ENCODE measurements around the gene ENOX2.

The ENOX2 gene

GRCh38 chrX:130885996-130886395 lies 17.0 kb downstream of the ENOX2 start:
- DNase-seq = no peak

DNA sequence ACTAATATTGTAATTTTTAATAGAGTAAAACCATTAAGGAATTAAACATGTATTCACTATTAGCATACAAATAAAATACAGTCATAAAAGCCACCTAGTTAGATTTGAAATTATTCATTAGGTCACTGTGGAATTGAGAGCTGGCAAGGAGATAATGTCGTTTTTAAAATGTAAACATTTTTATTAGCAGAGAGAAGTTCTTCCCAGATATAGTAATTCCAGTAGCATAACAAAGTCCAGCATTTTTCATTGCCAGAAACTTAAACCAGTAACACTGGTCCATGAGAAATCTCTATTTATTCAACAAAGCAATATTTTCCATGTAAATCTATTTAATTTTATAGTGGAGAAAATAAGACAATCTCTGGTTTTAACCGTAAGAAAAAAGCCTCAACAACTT lies 17.5 kb downstream of the ENOX2 start:
- DNase-seq = no peak

- DNase-seq = no peak
Measured at GRCh38 chrX:130884627-130885026, 18.4 kb downstream of the ENOX2 start.

DNA sequence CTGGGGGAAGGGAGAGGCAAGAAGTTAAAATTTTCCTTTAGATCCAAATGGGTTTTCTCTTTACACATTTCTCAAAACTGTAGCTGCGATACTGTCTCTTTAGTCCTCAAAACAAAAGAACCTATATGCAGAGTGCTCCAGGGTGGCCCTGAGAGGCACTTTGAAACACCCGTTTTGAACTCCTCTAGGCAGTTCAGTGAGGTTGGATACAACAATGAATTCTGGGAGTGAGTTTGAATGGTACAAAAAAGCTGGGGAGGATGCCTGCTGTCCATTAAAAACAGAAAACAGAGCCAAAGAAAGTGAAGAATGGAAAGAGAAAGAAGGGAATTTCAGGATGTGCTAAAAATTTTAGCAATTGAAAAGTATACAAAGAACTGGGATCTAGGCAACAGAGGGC lies 23.1 kb downstream of the ENOX2 start:
- no peak for DNase-seq

DNA sequence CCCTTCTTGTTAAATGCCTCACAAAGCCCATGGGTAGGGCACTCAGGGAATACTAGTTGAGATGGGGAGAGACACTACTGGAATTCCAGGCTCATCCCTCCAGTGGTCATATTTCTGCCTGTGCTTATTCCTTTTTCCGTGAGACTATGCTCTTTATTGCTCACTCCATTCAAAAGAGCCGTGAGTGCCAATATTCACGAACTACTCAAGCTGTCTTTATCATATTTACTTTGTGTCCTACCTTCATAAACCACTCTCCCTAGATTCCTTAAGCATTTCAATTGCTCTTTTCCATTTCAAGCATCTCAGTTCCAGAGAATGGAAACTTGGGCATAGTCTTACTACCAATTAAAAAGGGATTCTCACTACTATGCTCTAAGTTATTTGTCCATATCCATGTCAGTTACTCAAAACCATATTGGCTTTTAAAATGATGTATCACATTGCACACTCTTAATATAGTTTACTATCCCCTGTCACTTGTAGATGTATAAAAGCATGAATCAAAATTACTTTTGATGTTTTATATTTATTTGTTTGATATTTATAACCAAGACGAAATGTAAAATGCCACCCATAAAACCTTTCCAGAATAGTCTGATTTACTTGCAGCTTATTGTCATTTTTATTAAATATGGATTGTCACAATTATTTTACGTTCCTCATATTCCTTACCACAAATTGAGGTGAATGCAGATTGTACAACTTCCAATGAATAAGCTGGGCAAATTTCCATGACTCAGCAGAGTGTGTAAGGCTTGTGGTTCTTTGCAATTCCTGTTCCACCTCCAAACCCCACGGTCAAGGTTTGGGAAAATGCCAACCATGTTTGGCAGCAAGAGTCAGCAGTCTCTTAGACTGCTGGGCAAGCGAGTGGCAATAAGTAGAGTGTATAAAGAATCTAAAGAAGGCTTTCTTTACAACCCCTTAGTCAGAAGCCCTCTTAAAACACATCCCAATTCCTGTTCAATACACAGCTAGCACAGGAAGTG lies 24.4 kb downstream of the ENOX2 start:
- DNase-seq = no peak

- no peak for DNase-seq
Measured at GRCh38 chrX:130877892-130878341, 25.1 kb downstream of the ENOX2 start.

GRCh38 chrX:130876226-130876625 lies 26.8 kb downstream of the ENOX2 start:
- DNase-seq = no peak

DNA sequence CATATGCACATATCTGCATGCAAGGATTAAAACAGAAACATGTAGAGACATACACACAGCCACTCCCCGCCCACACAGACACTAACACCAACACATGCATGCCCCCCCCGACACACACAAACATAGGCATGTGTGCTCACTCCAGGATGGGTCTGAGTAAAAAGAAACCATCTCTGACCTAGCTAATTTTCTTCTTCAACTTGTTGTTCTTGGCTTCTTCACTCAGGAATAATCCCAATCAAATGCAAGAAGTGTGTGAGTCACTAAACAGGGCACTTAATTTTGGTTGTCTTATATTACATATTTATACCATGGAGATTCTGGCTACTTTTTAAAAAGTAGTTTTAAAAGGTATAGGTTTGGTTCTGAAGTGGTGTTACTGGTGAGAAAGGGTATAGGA lies 28.3 kb downstream of the ENOX2 start:
- DNase-seq = no peak

GRCh38 chrX:130869239-130869638 lies 33.8 kb downstream of the ENOX2 start:
- no peak for DNase-seq

DNA sequence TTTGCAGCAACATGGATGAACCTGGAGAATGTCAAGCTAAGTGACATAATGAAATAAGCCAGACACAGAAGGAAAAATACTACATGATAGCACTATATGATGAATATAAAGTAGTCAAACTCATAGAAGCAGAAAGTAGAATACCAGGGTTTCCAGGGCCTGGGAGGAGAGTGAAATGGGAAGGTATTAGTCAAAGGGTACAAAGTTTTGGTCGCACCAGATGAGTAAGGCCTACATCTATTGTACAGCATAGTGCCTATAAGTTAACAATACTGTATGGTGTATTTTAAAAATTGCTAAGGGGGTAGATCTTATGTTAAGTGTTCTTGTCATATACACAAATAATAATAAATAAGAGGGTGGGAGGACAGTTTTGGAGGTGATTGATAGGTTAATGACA lies 41.5 kb downstream of the ENOX2 start:
- no peak for DNase-seq

DNA sequence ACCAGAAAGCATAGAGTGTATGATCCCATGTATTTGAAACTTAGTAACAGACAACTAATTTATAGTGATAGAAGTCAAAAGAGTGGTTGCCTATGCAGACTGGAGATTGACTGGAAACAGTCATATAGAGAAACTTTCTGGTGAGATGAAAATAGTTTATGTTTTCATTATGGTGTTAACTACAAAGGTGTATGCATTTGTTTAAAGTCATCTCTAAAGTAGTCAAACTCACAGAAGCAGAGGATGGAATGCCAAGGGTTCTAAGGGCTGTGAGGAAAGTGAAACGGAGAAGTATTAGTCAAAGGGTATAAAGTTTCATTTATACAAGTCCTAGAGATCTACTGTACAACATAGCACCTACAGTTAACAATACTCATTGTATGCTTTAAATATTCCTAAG lies 45.8 kb downstream of the ENOX2 start:
- no peak for DNase-seq

GRCh38 chrX:130851569-130851968 lies 51.4 kb downstream of the ENOX2 start:
- DNase-seq = no peak

GRCh38 chrX:130848763-130849162 lies 54.2 kb downstream of the ENOX2 start:
- DNase-seq = no peak

GRCh38 chrX:130846746-130847145 lies 56.3 kb downstream of the ENOX2 start:
- DNase-seq = no peak

GRCh38 chrX:130841776-130842175 lies 61.2 kb downstream of the ENOX2 start:
- DNase-seq = no peak

DNA sequence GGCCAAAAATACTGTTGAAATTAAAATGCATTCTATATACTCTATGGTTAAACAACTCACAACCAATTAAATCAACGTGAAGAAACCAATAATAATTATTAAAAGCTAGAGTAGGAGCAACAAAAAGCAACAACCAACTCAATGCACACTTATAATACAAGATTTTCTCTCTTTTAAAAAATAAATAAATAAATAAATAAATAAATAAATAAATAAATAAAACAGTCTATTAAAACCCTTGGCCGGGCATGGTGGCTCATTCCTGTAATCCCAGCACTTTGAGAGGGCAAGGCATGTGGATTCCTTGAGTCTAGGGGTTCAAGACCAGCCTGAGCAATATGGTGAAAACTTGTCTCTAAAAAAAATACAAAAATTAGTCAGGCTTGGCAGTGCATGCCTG lies 62.7 kb downstream of the ENOX2 start:
- DNase-seq = no peak

GRCh38 chrX:130836447-130836846 lies 66.6 kb downstream of the ENOX2 start:
- no peak for DNase-seq

- no peak for DNase-seq
Measured at GRCh38 chrX:130834830-130835229, 68.2 kb downstream of the ENOX2 start.

- no peak for DNase-seq
Measured at GRCh38 chrX:130834149-130834548, 68.9 kb downstream of the ENOX2 start.

- DNase-seq = no peak
Measured at GRCh38 chrX:130831347-130831722, 71.7 kb downstream of the ENOX2 start.

- DNase-seq = no peak
Measured at GRCh38 chrX:130830599-130831346, 72.2 kb downstream of the ENOX2 start.

- DNase-seq = no peak
Measured at GRCh38 chrX:130829526-130830515, 73.2 kb downstream of the ENOX2 start.
